HG03097 (cell line): ENCODE data around the gene UBE2O.

Experiments
- ATAC-seq: cut with Tn5 transposase; IDR thresholded peaks from one replicate; pipeline ENCODE4 v1.9.1; 2021; ENCODE audit not compliant: unreplicated experiment, low FRiP score

Gene UBE2O

DNA sequence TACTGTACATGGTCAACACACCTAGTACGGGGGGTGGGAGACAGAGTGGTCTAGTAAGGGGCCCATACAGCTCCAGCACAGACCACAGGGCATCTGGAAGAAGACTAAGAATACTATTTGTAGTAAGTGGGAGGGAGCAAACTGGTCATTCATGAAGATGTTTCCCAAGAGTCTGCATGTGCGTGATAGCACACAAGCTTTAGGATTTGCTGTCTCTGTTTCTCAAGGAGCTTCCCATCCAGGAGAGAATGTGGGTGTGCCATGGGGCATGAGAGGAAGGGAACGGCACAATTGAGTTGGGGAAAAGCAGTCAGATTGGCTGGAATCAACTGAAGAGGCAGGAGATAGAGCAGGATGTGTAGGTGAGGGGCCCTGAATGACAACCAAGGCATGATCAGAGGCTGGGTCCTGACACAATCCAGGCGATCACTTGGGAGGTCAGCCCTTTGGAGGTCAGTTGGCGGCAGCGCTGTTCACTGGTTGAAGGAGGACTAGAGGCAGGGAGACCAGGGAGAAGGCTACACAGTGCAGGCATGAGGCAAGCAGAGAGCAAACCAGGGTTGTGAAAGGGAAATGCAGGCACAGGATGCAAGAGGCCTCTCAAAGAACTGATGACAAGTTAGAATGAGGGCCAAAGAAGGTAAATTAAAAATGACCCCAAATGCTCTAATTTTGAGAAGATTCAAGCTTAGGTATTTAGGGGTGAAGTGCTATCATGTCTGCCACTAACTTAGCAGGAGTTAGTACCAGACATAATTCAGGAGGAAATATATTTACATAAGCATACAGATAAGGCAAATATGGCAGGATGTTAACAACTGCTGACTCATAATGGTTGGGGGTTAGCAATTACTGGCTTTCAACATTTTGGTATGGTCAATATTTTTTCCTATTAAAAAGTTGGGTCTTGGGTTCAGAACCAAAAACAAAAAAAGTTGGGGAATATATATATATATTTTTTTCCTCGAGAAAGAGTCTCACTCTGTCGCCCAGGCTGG lies 10.3 kb downstream of the UBE2O start:
- ATAC-seq, result no peak

DNA sequence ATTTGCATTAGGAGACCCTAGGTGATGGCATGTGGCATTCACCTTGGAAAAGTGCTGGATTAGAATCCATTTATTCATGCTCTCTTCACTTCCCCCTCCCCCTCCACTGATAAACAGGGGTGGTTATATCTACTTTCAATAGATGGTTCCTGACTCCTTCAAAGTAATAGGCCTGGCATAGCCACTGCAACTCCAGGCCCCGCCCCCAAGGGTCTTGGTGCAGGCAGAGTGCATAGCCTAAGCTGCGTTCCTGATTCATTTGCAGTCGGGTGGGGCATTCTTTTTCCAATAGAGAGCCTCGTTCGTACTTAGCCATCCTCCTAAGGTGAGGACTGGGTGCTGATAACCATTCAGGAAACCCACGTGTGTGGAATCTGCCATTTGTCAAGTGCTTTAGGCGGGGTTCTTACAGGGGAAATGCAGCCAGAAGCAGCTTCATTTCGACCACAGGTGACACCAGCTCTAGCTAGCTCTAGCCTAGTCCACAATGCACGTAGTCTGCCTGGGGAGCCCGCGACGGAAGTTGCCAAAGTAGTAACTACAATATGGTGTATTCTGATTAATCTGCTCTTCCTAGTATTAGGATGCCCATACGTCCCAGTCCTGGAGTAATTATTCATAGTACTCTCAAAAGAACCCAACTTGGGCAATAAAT lies 11.1 kb downstream of the UBE2O start:
- no peak for ATAC-seq

DNA sequence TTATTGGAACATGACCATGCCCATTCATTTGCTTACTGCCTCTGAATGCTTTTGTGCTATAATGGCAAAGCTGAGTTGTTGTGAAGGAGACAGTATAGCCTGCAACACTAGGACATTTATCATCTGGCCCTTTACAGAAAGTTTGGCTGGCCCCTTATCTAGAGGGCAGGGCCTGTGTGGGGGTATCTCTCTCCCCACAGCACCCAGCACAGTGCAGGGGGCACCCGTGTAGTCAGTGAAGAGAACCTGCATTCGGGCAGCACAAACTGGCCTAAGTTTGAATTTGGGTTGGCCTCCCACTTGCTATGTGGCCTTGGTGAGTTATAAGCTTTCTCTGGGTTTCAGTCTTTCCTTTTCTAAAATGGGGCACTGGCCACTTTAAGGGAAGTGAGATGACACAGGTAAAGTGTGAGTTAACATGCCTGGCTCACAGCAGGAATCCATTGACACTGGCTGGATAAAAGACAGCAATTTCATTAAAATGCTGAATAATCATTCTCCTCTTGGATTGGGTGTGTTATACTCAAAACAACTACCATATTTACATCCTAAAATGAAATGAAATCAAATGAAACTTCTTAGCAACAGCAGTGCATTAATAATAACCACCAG lies 12.1 kb downstream of the UBE2O start:
- no peak for ATAC-seq

DNA sequence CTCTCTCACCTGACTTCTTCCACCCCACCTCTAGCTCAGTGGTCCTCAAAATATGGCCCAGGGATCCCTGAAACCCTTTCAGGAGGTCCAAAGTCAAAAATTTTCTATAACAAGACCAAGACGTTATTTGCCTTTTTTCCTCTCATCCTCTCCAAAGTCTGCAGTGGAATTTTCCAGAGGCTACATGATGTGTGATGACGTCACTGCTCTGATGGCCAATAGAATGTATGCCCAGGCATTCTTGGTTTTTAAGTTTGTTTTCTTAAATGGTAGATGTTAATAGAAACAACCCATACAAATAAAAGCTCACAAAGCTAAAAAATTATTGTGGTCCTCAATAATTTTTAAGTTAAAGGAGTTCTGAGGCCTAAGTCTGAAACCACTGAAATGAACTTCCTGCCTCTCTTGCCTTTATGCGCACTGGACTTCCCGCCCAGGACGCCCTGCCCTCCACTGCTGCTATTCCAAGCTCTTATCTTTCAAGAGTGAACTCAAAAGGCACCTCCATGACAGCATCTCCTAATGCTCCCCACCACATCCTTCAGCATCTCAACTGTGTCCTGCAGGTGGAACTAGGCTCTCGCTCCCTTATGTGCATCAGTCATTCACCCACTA lies 13.5 kb downstream of the UBE2O start:
- ATAC-seq, result no peak

DNA sequence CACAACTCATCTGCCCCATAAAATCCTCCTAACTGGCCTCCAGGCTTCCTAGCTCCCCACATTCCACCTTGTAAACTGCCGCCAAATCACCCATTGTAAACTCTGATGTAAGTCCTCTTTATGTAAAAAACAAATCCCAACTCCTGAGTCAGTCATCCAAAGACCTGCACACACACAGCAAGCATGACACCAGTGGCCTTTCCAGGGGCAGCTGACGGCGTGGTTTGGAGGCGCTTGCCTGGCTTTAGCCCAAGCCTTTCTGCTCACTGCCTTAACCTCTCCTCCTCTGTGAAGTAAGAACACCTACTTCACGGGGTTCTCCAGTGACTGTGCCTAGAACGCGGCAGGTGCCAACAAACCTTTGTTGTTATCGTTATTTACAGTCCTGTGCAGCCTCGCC lies 14.0 kb downstream of the UBE2O start:
- ATAC-seq, result no peak

DNA sequence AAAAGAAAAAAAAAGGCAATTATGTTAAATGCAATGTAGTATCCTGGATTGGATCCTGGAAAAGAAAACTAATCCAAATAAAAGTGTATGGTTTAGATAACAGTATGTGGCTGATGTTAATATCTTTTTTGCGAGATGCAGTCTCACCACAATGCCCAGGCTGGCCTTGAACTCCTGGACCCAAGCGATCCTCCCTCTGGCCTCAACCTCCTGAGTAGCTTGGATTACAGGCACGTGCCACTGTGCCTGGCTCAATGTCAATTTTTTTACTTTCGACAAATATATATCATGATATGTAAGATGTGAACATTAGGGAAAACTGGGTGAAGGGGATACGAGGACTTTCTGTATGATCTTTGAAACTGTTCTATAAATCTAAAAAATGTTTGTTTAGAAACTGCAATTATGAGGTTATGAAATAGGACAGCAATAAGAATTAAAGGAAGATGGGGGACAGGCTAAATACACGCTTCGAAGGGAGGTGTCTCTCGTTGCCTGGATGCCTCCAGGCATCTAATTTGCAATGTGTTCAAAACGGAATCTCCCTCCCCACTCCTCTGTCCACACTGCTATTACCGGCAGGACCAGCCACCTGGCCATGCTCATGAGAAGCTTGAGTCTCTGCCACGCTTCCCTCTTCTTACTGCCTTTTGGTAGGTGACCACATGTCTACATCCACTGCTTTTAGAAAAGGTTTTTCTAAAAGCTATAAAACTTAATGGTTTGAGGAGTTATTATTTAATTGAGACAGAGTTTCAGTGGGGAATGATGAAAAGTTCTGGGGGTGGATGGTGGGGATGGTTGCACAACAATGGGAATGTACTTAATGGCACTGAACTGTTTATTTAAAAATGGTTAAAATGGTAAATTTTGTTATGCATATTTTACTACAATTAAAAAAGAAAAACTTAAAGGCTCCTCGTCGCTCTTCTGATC lies 15.2 kb downstream of the UBE2O start:
- ATAC-seq, result no peak

DNA sequence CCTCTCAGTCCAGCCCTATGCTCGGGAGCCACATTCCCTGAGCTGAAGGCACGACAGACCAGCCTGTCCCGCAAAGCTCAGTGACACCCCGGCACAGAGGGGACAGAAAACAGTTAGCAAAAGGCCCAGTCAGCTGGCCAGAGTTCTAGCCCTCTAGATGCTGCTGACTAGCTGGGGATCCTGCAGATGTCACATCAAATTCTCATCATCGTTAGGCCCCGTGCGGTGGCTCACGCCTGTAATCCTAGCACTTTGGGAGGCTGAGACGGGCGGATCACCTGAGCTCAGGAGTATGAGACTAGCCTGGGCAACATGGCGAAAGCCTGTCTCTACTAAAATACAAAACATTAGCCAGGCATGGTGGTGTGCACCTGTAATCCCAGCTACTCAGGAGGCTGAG lies 17.2 kb downstream of the UBE2O start:
- ATAC-seq, result no peak

DNA sequence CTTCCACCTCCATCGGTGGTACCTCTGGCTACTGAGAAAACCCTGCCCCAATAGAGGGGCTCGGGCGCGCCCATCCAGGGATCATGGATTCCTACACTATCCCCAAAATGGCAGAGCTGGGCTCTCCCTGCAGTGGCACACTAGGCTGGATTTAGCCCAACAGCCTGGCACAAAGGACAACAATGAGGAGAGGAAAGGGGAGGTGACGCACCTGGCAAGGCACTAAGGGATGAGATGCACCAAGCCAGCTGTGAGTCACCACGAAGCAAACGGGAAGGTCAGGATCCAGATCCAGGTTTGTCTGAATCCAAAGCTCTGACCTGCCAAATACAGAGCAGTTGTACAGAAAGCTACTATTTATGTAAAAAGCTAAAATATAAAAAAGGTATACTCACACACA lies 18.1 kb downstream of the UBE2O start:
- ATAC-seq, result no peak

DNA sequence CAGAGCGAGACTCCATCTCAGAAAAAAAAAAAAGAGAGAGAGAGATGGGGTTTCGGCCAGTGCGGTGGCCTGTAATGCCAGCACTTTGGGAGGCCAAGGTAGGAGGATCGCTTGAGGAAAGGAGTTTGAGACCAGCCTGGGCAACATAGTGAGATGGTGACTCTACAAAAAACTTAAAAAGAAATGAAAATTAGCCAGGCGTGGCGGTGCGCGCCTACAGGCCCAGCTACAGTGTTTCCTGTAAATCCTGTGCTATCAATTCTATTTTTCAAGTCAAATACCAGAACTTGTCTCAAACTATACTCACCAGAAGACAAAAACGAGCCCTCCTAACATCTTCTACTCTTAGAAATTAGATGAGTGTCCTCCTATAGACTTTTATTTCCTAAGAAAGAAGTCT lies 19.3 kb downstream of the UBE2O start:
- ATAC-seq, result no peak

DNA sequence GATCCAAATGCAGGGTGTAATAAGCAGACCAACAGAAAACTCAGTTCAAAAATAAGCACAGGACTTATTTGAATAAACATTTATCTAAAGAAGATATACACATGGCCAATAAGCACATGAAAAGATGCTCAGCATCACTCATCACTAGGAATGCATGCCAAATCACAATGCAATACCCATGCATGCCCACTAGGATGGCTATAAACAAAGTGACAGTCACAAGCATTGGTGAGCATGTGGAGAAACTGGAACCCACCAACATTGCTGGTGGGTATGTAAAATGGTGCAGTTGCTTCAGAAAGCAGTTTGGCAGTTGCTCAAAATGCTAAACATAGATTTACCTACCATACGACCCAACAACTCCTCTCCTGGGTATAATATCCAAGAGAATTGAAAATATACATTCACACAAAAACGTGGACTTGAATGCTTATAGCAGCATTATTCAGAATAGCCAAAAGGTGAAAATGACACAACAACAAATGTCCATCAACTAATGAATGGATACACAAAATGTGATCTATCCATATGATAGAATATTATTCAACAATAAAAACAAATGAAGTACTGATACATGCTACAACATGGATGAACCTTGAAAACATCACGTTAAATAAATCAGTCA lies 20.1 kb downstream of the UBE2O start:
- no peak for ATAC-seq

DNA sequence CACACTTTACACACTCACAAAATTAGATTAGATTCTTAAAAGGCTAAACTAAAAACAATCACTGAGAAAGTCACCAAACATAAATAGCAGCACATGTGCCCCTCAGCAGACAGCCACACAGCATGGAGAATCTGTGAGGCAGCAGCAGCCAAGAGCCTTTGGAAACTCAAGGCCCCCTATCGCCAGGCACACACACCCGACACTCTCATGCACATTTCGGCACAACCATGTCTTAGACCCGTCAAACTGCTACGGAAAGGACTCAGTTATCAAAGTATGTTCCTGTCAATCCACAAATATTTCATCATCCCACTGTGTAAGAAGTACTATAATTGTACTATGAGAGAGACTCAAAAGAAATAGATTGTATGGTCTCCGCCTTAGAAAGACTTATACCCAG lies 20.9 kb downstream of the UBE2O start:
- no peak for ATAC-seq

DNA sequence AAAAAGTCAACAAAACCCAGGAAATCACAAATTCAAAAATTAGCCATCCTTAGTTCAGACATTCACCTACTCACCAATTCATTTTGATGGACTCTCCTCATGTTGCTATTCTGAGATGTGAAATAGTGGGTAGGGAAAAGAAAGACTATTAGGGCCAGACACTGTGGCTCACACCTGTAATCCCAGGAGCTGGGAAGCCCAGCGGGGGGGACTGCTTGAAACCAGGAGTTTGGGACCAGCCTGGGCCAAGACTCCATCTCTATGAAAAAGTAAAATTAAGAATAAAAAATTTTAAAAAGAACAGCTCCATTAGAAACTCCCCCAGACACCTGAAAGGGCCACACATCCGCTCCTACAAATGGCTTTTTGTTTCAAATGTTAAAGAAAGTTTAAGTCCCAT lies 21.4 kb downstream of the UBE2O start:
- ATAC-seq, result no peak

DNA sequence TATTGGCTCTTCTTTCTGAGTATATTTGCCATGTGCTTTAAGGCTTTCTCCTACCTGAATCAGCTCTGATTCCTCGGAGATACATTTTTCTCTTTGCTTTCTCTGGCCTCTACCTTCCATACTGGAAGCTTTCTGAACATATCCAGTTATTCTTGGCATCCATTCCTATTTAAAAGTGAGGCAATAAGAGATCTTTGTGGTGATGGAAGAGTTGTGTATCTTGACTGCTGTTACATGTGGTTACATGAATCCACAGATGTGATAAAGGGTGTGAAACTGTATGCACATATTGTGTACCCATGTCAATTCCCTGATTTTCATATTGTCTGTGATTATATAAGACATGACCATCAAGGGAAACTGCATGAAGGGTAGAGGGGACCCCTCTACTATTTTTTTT lies 24.4 kb downstream of the UBE2O start:
- ATAC-seq, result no peak

DNA sequence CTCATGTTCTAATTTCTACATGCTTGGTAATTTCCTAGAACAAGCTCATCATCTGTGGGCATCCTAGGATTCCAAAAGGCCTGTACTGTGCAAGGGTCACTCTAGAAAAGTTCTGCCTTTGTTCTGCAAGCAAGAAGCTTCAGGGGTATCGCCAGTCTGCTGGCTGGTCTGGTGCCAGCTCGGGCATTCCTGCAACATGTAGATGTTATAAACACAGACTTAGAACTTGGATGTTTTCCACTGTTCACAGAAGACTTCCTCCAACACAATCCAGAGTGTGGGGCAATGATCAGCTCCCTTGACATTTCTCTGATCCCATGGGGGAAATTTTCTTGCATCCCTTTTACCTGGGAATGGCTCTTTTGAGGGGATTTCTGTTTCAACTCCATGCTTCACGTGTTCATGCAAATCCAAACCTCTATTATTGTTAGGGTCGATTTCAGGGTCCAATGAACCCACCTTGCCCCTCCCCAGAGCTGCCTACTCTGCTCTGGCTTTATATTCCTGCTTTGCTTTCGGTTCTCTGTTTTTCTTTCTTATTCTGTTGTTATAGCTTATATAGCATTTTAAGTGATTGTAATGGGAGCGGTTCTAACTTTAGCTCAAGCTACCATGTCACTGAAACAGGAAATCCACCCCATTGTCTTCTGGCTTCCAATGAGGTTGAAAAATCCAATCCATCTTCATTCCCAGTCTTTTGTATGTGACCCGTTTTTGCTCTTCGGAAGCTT lies 25.3 kb downstream of the UBE2O start:
- ATAC-seq, result no peak

DNA sequence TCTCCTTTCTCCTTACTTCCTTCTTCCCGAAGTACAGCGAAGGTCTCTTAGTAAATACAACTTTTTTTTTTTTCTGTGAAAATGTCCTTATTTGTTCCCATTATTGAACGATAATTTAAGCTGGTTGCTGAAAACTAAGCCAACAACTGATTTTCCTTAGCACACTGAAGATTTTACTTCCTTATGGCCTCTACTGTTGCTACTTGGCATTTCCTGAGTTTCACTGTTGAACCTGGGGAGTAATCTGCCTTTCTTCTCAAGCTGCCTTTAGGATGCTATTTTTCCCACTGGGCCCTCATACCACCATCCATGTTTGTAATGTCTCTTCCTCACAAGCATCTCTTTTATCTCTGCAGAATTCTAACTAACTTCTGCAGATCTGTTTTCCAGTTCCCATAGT lies 26.1 kb downstream of the UBE2O start:
- no peak for ATAC-seq

DNA sequence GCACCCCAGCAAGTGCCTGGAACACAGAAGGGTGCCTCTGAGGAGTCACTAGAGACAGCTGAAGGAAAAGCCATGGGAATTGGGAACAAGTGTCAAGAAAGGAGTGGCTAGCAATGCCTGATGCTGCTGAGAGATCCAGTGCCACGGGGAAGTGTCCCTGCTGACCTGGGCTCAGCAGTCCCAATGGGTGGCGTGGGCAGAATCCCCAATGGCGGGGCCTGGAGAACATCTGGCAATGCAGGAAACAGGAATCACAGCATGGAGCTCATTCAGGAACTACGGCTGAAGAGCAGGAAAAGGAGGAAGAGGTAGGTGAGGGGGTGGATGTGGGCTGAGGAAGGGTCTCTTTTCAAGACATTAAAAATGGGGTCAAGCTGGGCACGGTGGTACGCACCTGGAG lies 30.1 kb downstream of the UBE2O start:
- ATAC-seq, result no peak

DNA sequence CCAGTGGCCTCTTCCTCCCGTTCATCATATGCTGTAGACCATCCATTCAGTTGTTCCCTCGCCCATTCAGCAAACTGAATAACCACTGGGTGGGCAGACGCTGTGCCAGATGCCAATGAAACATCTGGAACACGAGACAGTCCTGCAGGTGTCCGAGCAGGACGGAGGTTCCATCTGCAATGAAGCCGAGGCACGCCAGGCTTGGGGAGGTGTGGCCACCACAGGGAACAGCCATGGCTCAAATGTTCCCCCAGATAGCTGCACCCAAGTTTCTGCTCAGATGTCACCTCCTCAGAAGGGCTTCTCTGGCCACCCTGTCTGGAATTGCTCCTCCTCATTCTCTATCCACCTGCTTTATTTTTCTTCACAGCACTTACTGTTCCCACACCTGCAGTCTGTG lies 30.5 kb downstream of the UBE2O start:
- ATAC-seq, result no peak

DNA sequence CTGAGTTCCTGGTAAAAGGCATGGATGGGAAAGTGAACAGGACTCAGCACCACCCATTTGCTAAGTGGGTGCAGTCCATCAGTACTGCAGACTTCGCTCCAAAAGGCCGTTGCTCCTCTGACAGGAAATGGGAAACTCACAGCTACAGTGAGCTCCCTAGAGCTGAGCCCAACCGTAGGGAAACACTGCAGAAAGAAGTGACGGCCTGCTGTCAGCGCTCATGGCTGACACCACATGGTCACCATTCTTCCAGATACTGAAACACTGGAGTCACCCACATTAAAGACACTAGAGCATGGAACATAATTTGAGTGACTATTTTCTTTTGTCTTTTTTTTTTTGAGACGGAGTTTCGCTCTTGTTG lies 31.9 kb downstream of the UBE2O start:
- no peak for ATAC-seq
